ENCODE results near the gene SMG9.

The SMG9 gene

DNA sequence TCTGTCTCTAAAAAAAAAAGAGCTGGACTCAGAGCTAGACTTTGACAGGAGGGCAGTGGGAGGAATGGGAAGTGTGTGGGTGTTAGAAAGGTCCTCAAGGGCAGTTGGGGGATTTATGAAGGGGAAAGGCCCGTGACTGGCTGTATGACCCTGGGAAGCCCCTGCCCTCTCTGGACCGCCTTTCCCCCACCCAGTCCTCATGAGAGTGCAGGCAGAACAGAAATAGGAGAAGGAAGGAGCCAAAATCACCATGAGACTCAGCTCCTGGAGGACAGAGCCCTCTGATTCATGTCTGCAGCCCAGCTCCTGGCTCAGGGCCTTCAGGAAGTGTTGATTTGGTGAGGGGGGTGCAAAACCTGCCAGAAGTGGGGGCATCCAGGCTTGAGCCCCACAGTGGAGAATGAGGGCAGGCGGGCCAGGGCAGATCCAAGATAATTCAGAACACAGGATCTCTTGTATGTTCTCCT, 8.7 kb upstream of the SMG9 start:
- no peak for TF ChIP-seq MYC (IDR thresholded peaks at IDR 0.05; ENCODE audit: low read depth, low read length)
- TF ChIP-seq, protein P1, sequence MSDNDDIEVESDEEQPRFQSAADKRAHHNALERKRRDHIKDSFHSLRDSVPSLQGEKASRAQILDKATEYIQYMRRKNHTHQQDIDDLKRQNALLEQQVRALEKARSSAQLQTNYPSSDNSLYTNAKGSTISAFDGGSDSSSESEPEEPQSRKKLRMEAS (IDR thresholded peaks at IDR 0.05; ENCODE audit: low read depth, low read length): no peak
- TF ChIP-seq, protein P2, sequence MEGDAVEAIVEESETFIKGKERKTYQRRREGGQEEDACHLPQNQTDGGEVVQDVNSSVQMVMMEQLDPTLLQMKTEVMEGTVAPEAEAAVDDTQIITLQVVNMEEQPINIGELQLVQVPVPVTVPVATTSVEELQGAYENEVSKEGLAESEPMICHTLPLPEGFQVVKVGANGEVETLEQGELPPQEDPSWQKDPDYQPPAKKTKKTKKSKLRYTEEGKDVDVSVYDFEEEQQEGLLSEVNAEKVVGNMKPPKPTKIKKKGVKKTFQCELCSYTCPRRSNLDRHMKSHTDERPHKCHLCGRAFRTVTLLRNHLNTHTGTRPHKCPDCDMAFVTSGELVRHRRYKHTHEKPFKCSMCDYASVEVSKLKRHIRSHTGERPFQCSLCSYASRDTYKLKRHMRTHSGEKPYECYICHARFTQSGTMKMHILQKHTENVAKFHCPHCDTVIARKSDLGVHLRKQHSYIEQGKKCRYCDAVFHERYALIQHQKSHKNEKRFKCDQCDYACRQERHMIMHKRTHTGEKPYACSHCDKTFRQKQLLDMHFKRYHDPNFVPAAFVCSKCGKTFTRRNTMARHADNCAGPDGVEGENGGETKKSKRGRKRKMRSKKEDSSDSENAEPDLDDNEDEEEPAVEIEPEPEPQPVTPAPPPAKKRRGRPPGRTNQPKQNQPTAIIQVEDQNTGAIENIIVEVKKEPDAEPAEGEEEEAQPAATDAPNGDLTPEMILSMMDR (IDR thresholded peaks at IDR 0.05; ENCODE audit: low read depth, low read length): no peak
- TF ChIP-seq POLR2A (IDR thresholded peaks at IDR 0.05; ENCODE audit: extremely low read depth, insufficient read length): no peak
- no peak for DNase-seq (ENCODE audit: low read depth)
- H3K4me3 ChIP-seq (ENCODE audit: low read depth, low read length): no peak overlapping the region

DNA sequence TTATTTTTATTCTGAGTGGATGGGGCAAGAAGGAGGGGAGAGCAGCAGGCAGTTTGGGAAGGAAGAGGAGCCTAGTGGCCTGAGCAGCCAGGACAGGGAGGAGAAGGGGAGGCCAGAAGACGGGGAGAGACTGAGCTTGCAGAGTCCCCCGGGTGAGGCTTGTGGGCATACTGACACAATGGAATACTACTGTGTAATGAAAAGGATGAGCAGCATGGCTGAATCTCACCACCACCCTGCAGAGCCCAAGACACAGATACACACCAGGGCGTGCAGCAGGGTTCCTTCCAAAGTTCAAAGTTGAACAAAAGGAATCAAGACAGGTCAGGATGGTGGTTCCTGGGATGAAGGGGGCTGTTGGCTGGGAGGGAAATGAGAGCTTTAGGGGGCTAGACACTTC, 8.1 kb upstream of the SMG9 start:
- no peak for DNase-seq (ENCODE audit: low read depth)
- H3K4me3 ChIP-seq (ENCODE audit: low read depth, low read length): no peak overlapping the region
- TF ChIP-seq, protein P2 (IDR thresholded peaks at IDR 0.05; ENCODE audit: low read depth, low read length): no peak
- no peak for TF ChIP-seq POLR2A (IDR thresholded peaks at IDR 0.05; ENCODE audit: extremely low read depth, insufficient read length)
- TF ChIP-seq MYC (IDR thresholded peaks at IDR 0.05; ENCODE audit: low read depth, low read length): no peak
- TF ChIP-seq, protein P1 (IDR thresholded peaks at IDR 0.05; ENCODE audit: low read depth, low read length): no peak

DNA sequence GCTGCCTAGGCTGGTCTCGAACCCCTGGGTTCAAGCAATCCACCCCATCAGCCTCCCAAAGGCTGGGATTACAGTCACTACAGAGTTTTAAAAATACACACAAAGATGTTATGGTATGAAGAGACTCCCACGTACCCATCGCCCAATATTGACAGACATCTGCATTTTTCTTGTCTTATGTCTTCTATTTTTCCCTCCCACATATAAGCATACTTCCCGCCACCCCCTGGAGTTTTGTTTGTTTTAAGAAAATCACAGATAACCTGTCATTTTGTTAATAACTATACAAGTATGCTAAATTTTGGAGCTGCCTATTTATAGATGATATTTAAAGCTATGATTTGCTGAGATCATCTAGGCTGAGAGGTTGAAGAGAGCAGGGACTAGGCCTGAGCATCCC, 6.2 kb upstream of the SMG9 start:
- TF ChIP-seq, protein P1 (IDR thresholded peaks at IDR 0.05; ENCODE audit: low read depth, low read length): no peak
- TF ChIP-seq, protein P2 (IDR thresholded peaks at IDR 0.05; ENCODE audit: low read depth, low read length): no peak
- TF ChIP-seq POLR2A (IDR thresholded peaks at IDR 0.05; ENCODE audit: extremely low read depth, insufficient read length): no peak
- TF ChIP-seq MYC (IDR thresholded peaks at IDR 0.05; ENCODE audit: low read depth, low read length): no peak
- no peak for DNase-seq (ENCODE audit: low read depth)
- H3K4me3 ChIP-seq (ENCODE audit: low read depth, low read length): no peak overlapping the region

DNA sequence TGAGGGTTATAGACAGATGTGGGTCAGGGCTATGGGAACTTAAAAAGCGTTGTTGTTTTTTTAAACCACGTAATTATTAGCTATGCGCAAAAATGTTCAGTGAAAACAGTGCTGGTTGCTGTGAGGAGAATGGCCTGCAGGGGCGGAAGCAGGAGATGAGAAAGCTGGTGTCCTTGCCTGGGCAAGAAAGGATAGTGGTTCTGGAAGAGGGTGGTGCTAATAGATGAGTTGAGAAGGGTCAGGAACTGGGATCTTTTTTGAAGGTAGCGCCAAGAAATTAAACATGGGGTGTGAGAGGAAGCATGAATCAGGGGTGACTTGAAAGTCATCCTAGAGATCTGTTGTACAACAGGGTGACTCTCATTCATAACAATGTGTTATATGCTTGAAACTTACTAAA, 4.8 kb upstream of the SMG9 start:
- DNase-seq (ENCODE audit: low read depth): no peak
- no peak overlapping the region for H3K4me3 ChIP-seq (ENCODE audit: low read depth, low read length)

DNA sequence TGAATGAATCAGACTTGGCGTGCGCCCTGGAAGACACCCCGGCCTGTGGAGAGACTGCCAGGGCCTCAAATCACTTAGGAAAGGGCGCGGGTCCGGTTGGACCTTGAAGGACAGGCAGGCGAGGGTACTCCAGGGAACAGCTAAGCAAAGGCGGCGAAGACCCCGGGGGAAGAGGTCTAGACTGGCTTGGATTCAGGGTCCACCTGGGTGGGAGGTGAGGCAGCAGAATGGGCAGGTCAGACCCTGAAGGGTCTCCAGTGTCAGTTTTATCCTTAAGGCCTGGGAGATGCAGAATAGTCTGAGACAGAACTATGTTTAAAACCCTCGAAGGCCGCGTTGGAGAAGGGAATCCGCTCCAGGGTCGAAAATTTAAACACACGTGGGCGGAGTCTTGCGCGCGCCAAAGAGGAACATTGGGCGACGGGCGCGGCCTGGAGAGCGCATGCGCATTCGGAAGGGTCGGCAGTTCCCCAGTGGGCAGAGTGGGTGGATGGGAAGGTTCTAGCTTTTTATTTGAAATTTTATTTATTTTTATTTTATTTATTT, 567 bp upstream of the SMG9 start:
- TF ChIP-seq, protein P2 (IDR thresholded peaks at IDR 0.05; ENCODE audit: low read depth, low read length): no peak
- TF ChIP-seq MYC (IDR thresholded peaks at IDR 0.05; ENCODE audit: low read depth, low read length) (peak; percentile 53; the same call in 1 of the 2 replicates), POLR2A (IDR thresholded peaks at IDR 0.05; ENCODE audit: extremely low read depth, insufficient read length) (peak; percentile 13)
- TF ChIP-seq, protein P1 (IDR thresholded peaks at IDR 0.05; ENCODE audit: low read depth, low read length): peak; percentile 96
- DNase-seq (ENCODE audit: low read depth): peak; percentile 81

More for the DNA sequence above, 4.8 kb upstream of the SMG9 start:
- TF ChIP-seq, protein P2 (IDR thresholded peaks at IDR 0.05; ENCODE audit: low read depth, low read length): no peak
- TF ChIP-seq, protein P1 (IDR thresholded peaks at IDR 0.05; ENCODE audit: low read depth, low read length): no peak
- TF ChIP-seq POLR2A (IDR thresholded peaks at IDR 0.05; ENCODE audit: extremely low read depth, insufficient read length) (no peak), MYC (IDR thresholded peaks at IDR 0.05; ENCODE audit: low read depth, low read length) (no peak)

More for the DNA sequence above, 567 bp upstream of the SMG9 start:
- peak overlapping the region; percentile 88 for H3K4me3 ChIP-seq (ENCODE audit: low read depth, low read length)

All from NB4 (cell line).